IPS-NIHi11 (cell line): Measurements from ENCODE around the gene FOXK2.

Experiments used
- DNase-seq: peaks from one replicate; pipeline ENCODE4 v3.0.0; 2012; ENCODE audit warnings: mixed read lengths, low spot score

Gene FOXK2

GRCh38 chr17:82642022-82642421 is 122.5 kb downstream of the FOXK2 start:
- no peak for DNase-seq

- DNase-seq: no peak
Observed at GRCh38 chr17:82644148-82644547, 124.6 kb downstream of the FOXK2 start.

- DNase-seq: no peak
Observed at GRCh38 chr17:82645516-82645915, 126.0 kb downstream of the FOXK2 start.

GRCh38 chr17:82647593-82648164 is 128.1 kb downstream of the FOXK2 start:
- DNase-seq: no peak

GRCh38 chr17:82648165-82648668 is 128.7 kb downstream of the FOXK2 start, which contains the start of gene WDR45B:
Gene WDR45B (minus strand): TSS chr17:82648444. CDS start chr17:82648340, 104 bp downstream.
- DNase-seq: peak; percentile 100

GRCh38 chr17:82648742-82649331 is 129.3 kb downstream of the FOXK2 start:
- peak; percentile 81 for DNase-seq

GRCh38 chr17:82649501-82650261 is 130.1 kb downstream of the FOXK2 start:
- no peak for DNase-seq

GRCh38 chr17:82650723-82651122 is 131.2 kb downstream of the FOXK2 start:
- DNase-seq: no peak

- DNase-seq: no peak
Observed at GRCh38 chr17:82653651-82654528, 134.4 kb downstream of the FOXK2 start.
